Measurements from ENCODE around the gene ZNG1C.
"Not testable (repeated sequence)": the region's sequence is repeated elsewhere in the genome, so short reads cannot be mapped to it uniquely, and the experiment has no call there.

DNA sequence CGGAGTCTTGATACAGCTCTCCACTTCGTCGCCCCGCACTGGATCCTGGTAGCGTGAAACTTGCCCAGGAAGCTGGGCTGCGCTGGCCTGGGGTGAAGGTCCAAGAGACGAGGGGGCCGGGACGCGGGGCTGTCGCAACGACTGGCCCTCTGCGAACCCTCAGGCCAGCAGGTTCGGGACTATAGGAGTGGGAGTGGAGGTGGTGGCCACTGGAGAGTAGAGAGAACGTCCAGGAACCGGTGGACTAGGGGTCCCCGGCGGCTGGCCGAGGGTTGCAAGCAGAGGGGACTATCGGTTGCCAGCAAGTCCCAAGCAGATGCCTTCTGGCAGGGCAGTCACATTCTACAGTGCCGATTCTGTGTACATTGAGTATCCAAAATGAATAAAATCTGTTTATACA, 65.9 kb downstream of the ZNG1C start:
- TF ChIP-seq, protein P1, sequence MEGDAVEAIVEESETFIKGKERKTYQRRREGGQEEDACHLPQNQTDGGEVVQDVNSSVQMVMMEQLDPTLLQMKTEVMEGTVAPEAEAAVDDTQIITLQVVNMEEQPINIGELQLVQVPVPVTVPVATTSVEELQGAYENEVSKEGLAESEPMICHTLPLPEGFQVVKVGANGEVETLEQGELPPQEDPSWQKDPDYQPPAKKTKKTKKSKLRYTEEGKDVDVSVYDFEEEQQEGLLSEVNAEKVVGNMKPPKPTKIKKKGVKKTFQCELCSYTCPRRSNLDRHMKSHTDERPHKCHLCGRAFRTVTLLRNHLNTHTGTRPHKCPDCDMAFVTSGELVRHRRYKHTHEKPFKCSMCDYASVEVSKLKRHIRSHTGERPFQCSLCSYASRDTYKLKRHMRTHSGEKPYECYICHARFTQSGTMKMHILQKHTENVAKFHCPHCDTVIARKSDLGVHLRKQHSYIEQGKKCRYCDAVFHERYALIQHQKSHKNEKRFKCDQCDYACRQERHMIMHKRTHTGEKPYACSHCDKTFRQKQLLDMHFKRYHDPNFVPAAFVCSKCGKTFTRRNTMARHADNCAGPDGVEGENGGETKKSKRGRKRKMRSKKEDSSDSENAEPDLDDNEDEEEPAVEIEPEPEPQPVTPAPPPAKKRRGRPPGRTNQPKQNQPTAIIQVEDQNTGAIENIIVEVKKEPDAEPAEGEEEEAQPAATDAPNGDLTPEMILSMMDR (IDR thresholded peaks at IDR 0.05), result not testable (repeated sequence)
- not testable (repeated sequence) for TF ChIP-seq POLR2A (IDR thresholded peaks at IDR 0.05)
